Measurements from ENCODE around the gene CCNQ. TPM values are rescaled to one million over a fixed set of nuclear protein-coding genes. Genes with fewer than 3 reads are reported as not detected.

The CCNQ gene
- total RNA-seq, 1 donor from 2014 or later: 21.7 TPM

DNA sequence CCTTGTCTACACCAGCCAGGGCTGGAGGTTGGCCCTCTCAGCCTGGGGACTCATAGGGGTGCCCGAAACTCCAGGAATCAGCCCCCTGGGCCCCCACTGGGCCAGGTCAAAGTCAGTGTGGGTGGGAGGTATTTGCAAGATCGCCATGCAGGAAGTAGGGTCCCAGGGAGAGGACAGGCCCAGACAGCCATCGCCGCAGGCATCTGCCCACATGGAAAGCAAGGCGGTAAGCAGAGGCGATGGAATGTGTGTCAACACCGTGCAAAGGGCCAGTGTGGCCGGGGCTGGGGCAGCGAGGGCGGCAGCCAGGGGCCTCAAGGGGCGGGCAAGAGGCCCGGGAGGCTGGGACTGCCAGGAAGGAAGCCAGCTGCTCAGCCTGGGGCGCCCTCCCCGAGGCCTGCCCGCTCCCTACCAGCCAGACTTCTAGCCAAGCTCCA is 28.8 kb upstream of the CCNQ start:
- Mint-ChIP-seq H3K4me3 (ENCODE audit: unreplicated experiment) (no peak overlapping the region), H3K9me3 (ENCODE audit: unreplicated experiment) (peaks cover 6% of the 10 kb centered on the region), H3K36me3 (ENCODE audit: low read depth, unreplicated experiment) (no peaks in the 10 kb centered on the region), H3K4me1 (ENCODE audit: low read depth, unreplicated experiment) (no peaks in the 10 kb centered on the region), H3K27ac (ENCODE audit: unreplicated experiment) (no peak overlapping the region), H3K27me3 (ENCODE audit: low read depth, unreplicated experiment) (peaks cover 35% of the 10 kb centered on the region)
- FAIRE-seq: no peak
- H3K4me1 ChIP-seq (ENCODE audit: insufficient read depth, low read length): no peaks in the 10 kb centered on the region
- DNase-seq (ENCODE audit: low read depth): no peak
- H3K9ac ChIP-seq (ENCODE audit: low read length): no peak overlapping the region
- no peak overlapping the region for H3K27ac ChIP-seq (ENCODE audit: low read depth, low read length)
- H3K79me2 ChIP-seq (ENCODE audit: insufficient read depth, low read length): no peaks in the 10 kb centered on the region
- no peaks in the 10 kb centered on the region for H3K9me3 ChIP-seq (ENCODE audit: insufficient read depth, low read depth, low read length)
- no peaks in the 10 kb centered on the region for H3K27me3 ChIP-seq (ENCODE audit: insufficient read depth, low read length)
- H4K20me1 ChIP-seq (ENCODE audit: insufficient read depth, low read length): no peaks in the 10 kb centered on the region
- no peak overlapping the region for H3K4me2 ChIP-seq (ENCODE audit: low read length)
- no peaks in the 10 kb centered on the region for H3K36me3 ChIP-seq (ENCODE audit: insufficient read depth, low read length)
- TF ChIP-seq, protein P1, sequence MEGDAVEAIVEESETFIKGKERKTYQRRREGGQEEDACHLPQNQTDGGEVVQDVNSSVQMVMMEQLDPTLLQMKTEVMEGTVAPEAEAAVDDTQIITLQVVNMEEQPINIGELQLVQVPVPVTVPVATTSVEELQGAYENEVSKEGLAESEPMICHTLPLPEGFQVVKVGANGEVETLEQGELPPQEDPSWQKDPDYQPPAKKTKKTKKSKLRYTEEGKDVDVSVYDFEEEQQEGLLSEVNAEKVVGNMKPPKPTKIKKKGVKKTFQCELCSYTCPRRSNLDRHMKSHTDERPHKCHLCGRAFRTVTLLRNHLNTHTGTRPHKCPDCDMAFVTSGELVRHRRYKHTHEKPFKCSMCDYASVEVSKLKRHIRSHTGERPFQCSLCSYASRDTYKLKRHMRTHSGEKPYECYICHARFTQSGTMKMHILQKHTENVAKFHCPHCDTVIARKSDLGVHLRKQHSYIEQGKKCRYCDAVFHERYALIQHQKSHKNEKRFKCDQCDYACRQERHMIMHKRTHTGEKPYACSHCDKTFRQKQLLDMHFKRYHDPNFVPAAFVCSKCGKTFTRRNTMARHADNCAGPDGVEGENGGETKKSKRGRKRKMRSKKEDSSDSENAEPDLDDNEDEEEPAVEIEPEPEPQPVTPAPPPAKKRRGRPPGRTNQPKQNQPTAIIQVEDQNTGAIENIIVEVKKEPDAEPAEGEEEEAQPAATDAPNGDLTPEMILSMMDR (IDR thresholded peaks at IDR 0.05; ENCODE audit: insufficient read depth, low read depth, low read length): no peak
- H2AFZ ChIP-seq (ENCODE audit: low read depth, low read length): no peak overlapping the region
- no peak overlapping the region for H3K4me3 ChIP-seq (ENCODE audit: insufficient read depth, low read depth, low read length)

- Mint-ChIP-seq H3K36me3 (ENCODE audit: low read depth, unreplicated experiment) (no peaks in the 10 kb centered on the region), H3K27ac (ENCODE audit: unreplicated experiment) (no peak overlapping the region), H3K9me3 (ENCODE audit: unreplicated experiment) (peaks cover 6% of the 10 kb centered on the region), H3K4me3 (ENCODE audit: unreplicated experiment) (no peak overlapping the region), H3K27me3 (ENCODE audit: low read depth, unreplicated experiment) (peaks cover 40% of the 10 kb centered on the region), H3K4me1 (ENCODE audit: low read depth, unreplicated experiment) (no peaks in the 10 kb centered on the region)
- TF ChIP-seq, protein P1 (IDR thresholded peaks at IDR 0.05; ENCODE audit: insufficient read depth, low read depth, low read length): no peak
- no peak for TF ChIP-seq EZH2 (IDR thresholded peaks at IDR 0.05; ENCODE audit: insufficient read depth, low read length)
- H3K4me2 ChIP-seq (ENCODE audit: low read length): no peak overlapping the region
- H3K36me3 ChIP-seq (ENCODE audit: insufficient read depth, low read length): no peaks in the 10 kb centered on the region
- no peak overlapping the region for H3K27ac ChIP-seq (ENCODE audit: low read depth, low read length)
- H4K20me1 ChIP-seq (ENCODE audit: insufficient read depth, low read length): no peaks in the 10 kb centered on the region
- H3K4me1 ChIP-seq (ENCODE audit: insufficient read depth, low read length): no peaks in the 10 kb centered on the region
- FAIRE-seq (no peak), DNase-seq (ENCODE audit: low read depth) (no peak)
- no peak overlapping the region for H3K4me3 ChIP-seq (ENCODE audit: insufficient read depth, low read depth, low read length)
- no peak overlapping the region for H2AFZ ChIP-seq (ENCODE audit: low read depth, low read length)
- no peaks in the 10 kb centered on the region for H3K79me2 ChIP-seq (ENCODE audit: insufficient read depth, low read length)
- H3K9me3 ChIP-seq (ENCODE audit: insufficient read depth, low read depth, low read length): no peaks in the 10 kb centered on the region
- H3K27me3 ChIP-seq (ENCODE audit: insufficient read depth, low read length): no peaks in the 10 kb centered on the region
- H3K9ac ChIP-seq (ENCODE audit: low read length): no peak overlapping the region
Measured at GRCh38 chrX:153626863-153627674, 28.1 kb upstream of the CCNQ start.

DNA sequence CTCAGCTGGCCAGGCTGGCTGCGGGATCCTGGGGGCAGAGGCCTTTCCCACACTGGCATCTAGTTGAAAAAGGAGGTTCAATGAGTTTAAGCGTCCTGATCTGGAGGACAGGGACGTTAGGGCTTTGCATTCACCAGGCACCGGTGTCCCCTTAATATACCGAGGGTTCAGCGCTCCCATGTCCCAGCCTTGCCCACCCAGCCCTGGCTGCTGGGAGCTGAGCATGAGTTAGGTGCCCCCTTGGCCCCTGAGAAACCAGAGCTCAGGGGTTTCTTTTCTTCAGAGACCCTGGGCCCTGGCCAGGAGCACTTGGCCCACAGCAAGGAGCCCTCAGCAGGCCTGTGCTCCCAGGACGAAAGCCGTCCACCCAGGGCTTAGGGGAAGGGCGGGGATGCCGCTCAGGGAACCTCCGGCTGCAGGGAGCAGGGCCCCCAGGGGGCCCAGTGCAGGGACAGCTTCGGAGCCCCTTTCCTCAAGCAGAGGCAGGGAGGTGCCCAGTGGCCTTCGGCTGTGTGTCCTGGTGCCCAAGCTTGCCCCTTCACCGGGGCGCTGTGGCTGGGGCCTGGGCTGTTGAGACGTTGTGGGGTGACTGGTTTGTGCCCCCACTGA is 27.2 kb upstream of the CCNQ start:
- no peaks in the 10 kb centered on the region for H3K4me1 Mint-ChIP-seq (ENCODE audit: low read depth, unreplicated experiment)
- H3K9ac ChIP-seq (ENCODE audit: low read length): no peak overlapping the region
- TF ChIP-seq EZH2 (IDR thresholded peaks at IDR 0.05; ENCODE audit: insufficient read depth, low read length): no peak
- TF ChIP-seq, protein P1 (IDR thresholded peaks at IDR 0.05; ENCODE audit: insufficient read depth, low read depth, low read length): no peak

More for the DNA sequence above, 27.2 kb upstream of the CCNQ start:
- FAIRE-seq (no peak), DNase-seq (ENCODE audit: low read depth) (no peak)
- Mint-ChIP-seq H3K27me3 (ENCODE audit: low read depth, unreplicated experiment) (peaks cover 37% of the 10 kb centered on the region), H3K36me3 (ENCODE audit: low read depth, unreplicated experiment) (no peaks in the 10 kb centered on the region), H3K9me3 (ENCODE audit: unreplicated experiment) (peaks cover 2% of the 10 kb centered on the region), H3K4me3 (ENCODE audit: unreplicated experiment) (no peak overlapping the region), H3K27ac (ENCODE audit: unreplicated experiment) (no peak overlapping the region)
- Histone ChIP-seq H3K9me3 (ENCODE audit: insufficient read depth, low read depth, low read length) (no peaks in the 10 kb centered on the region), H3K4me2 (ENCODE audit: low read length) (no peak overlapping the region), H2AFZ (ENCODE audit: low read depth, low read length) (no peak overlapping the region), H3K4me3 (ENCODE audit: insufficient read depth, low read depth, low read length) (no peak overlapping the region), H3K27ac (ENCODE audit: low read depth, low read length) (no peak overlapping the region), H3K36me3 (ENCODE audit: insufficient read depth, low read length) (no peaks in the 10 kb centered on the region), H3K4me1 (ENCODE audit: insufficient read depth, low read length) (no peaks in the 10 kb centered on the region), H3K27me3 (ENCODE audit: insufficient read depth, low read length) (no peaks in the 10 kb centered on the region), H3K79me2 (ENCODE audit: insufficient read depth, low read length) (no peaks in the 10 kb centered on the region), H4K20me1 (ENCODE audit: insufficient read depth, low read length) (no peaks in the 10 kb centered on the region)
